DND-41 (cell line): ENCODE results near the gene SLC8A2.

Experiments used
- ATAC-seq: fragments of 200-7000 bp; cut with Tn5 transposase; 3 replicates; pipeline ENCODE4 v1.9.1; 2021; ENCODE audit warnings: low read depth; ENCODE audit not compliant: insufficient read depth
- DNase-seq: peaks from one replicate; pipeline ENCODE4 v3.0.0-alpha.2; 2020
- H2AFZ ChIP-seq: 2 replicates; pipeline ENCODE4 v1.6.0; 2012; ENCODE audit warnings: low read depth, low read length
- H3K27ac ChIP-seq: 2 replicates; pipeline ENCODE4 v1.5.1; 2012; ENCODE audit warnings: low read length, inconsistent platforms
- H3K27me3 ChIP-seq: fragments of 200-600 bp; sonication (generic); 2 replicates; pipeline ENCODE4 v1.6.0; 2012; ENCODE audit warnings: low read length, mild to moderate bottlenecking, inconsistent platforms; ENCODE audit not compliant: insufficient read depth, poor library complexity
- H3K36me3 ChIP-seq: 2 replicates; pipeline ENCODE4 v1.5.1; 2012; ENCODE audit warnings: low read length, inconsistent platforms; ENCODE audit not compliant: insufficient read depth
- H3K4me1 ChIP-seq: 2 replicates; pipeline ENCODE4 v1.5.1; 2012; ENCODE audit warnings: mild to moderate bottlenecking, low read length; ENCODE audit not compliant: insufficient read depth
- H3K4me2 ChIP-seq: 2 replicates; pipeline ENCODE4 v1.6.0; 2012; ENCODE audit warnings: mild to moderate bottlenecking, moderate library complexity, low read length, inconsistent platforms; ENCODE audit not compliant: insufficient read depth
- H3K4me3 ChIP-seq, 2 experiments: fragments of 200-600 bp in 1 of 2; shearing (Covaris generic) in 1 of 2; 2 replicates each; pipeline ENCODE4 v1.5.1; 2012 to 2016; ENCODE audit warnings: inconsistent platforms in 2 of 2, low read length in 2 of 2, mild to moderate bottlenecking in 2 of 2, low read depth in 1 of 2, moderate library complexity in 1 of 2
- H3K79me2 ChIP-seq: 2 replicates; pipeline ENCODE4 v1.6.0; 2012; ENCODE audit warnings: low read length, inconsistent platforms; ENCODE audit not compliant: insufficient read depth
- H3K9ac ChIP-seq: 2 replicates; pipeline ENCODE4 v1.6.0; 2012; ENCODE audit warnings: low read depth, mild to moderate bottlenecking, inconsistent platforms, low read length, moderate library complexity
- H3K9me3 ChIP-seq: 2 replicates; pipeline ENCODE4 v1.5.1; 2012; ENCODE audit warnings: low read length, moderate library complexity, mild to moderate bottlenecking, inconsistent platforms; ENCODE audit not compliant: insufficient read depth, severe bottlenecking
- H4K20me1 ChIP-seq: 2 replicates; pipeline ENCODE4 v1.6.0; 2012; ENCODE audit warnings: low read length; ENCODE audit not compliant: insufficient read depth
- EZH2 ChIP-seq: IDR thresholded peaks from 3 replicates; pipeline ENCODE4 v1.6.1; 2012; ENCODE audit warnings: borderline replicate concordance, low read depth, mild to moderate bottlenecking, moderate library complexity, low read length, inconsistent platforms; ENCODE audit not compliant: severe bottlenecking
- TF ChIP-seq, protein P1 (sequence below): IDR thresholded peaks from 2 replicates; pipeline ENCODE4 v1.5.1; 2012; ENCODE audit warnings: borderline replicate concordance, low read length, moderate library complexity, mild to moderate bottlenecking; ENCODE audit not compliant: poor library complexity, severe bottlenecking; ENCODE audit errors: extremely low read depth

The SLC8A2 gene

GRCh38 chr19:47499371-47499770 is 27.7 kb upstream of the SLC8A2 start:
- H4K20me1 ChIP-seq: peaks cover 44% of the 10 kb centered on the region
- ATAC-seq (no peak), DNase-seq (no peak)
- TF ChIP-seq, protein P1, sequence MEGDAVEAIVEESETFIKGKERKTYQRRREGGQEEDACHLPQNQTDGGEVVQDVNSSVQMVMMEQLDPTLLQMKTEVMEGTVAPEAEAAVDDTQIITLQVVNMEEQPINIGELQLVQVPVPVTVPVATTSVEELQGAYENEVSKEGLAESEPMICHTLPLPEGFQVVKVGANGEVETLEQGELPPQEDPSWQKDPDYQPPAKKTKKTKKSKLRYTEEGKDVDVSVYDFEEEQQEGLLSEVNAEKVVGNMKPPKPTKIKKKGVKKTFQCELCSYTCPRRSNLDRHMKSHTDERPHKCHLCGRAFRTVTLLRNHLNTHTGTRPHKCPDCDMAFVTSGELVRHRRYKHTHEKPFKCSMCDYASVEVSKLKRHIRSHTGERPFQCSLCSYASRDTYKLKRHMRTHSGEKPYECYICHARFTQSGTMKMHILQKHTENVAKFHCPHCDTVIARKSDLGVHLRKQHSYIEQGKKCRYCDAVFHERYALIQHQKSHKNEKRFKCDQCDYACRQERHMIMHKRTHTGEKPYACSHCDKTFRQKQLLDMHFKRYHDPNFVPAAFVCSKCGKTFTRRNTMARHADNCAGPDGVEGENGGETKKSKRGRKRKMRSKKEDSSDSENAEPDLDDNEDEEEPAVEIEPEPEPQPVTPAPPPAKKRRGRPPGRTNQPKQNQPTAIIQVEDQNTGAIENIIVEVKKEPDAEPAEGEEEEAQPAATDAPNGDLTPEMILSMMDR: no peak
- TF ChIP-seq EZH2: no peak
- no peak overlapping the region for H3K9ac ChIP-seq
- no peak overlapping the region for H3K4me2 ChIP-seq
- no peaks in the 10 kb centered on the region; the same call in 1 of the 2 replicates for H3K79me2 ChIP-seq
- no peaks in the 10 kb centered on the region for H3K27me3 ChIP-seq
- no peaks in the 10 kb centered on the region for H3K9me3 ChIP-seq
- no peaks in the 10 kb centered on the region for H3K4me1 ChIP-seq
- no peak overlapping the region for H3K27ac ChIP-seq
- no peak overlapping the region for H3K4me3 ChIP-seq
- H2AFZ ChIP-seq: no peak overlapping the region
- H3K36me3 ChIP-seq: peaks cover 82% of the 10 kb centered on the region

DNA sequence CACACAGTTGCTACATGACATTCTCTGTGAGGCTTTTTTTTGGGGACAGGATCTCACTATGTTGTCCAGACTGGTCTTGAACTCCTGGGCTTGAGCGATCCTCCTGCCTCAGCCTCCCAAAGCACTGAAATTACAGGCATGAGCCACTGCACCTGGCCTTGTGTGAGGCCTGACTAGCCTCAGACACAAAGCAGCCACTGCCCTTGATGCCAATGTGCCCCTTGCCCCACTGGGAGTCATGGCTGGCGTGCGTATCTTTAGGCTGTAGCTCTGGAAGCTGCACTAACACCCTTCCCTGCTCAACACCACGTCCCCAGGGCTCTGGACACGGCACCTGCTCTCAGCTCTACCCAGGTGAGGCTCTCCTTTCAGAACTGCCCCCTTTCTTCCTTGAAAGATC is 26.9 kb upstream of the SLC8A2 start:
- H3K9ac ChIP-seq: no peak overlapping the region
- no peaks in the 10 kb centered on the region for H3K4me1 ChIP-seq
- peaks cover 80% of the 10 kb centered on the region for H3K36me3 ChIP-seq
- H3K4me3 ChIP-seq: no peak overlapping the region
- H3K27me3 ChIP-seq: no peaks in the 10 kb centered on the region
- H3K9me3 ChIP-seq: no peaks in the 10 kb centered on the region
- no peak overlapping the region for H2AFZ ChIP-seq
- DNase-seq (no peak), ATAC-seq (no peak)
- no peaks in the 10 kb centered on the region; the same call in 1 of the 2 replicates for H3K79me2 ChIP-seq
- no peak overlapping the region for H3K27ac ChIP-seq
- H4K20me1 ChIP-seq: peaks cover 44% of the 10 kb centered on the region
- TF ChIP-seq EZH2: no peak
- TF ChIP-seq, protein P1: no peak
- no peak overlapping the region for H3K4me2 ChIP-seq

- H3K9ac ChIP-seq: no peak overlapping the region
- H3K79me2 ChIP-seq: no peaks in the 10 kb centered on the region; the same call in 1 of the 2 replicates
- H2AFZ ChIP-seq: no peak overlapping the region
- H4K20me1 ChIP-seq: peaks cover 39% of the 10 kb centered on the region
- no peaks in the 10 kb centered on the region for H3K4me1 ChIP-seq
- no peak overlapping the region for H3K4me2 ChIP-seq
- peaks cover 79% of the 10 kb centered on the region for H3K36me3 ChIP-seq
- H3K9me3 ChIP-seq: no peaks in the 10 kb centered on the region
- no peak for ATAC-seq
- no peak overlapping the region for H3K4me3 ChIP-seq
- H3K27me3 ChIP-seq: no peaks in the 10 kb centered on the region
- no peak for DNase-seq
- TF ChIP-seq EZH2: no peak
- TF ChIP-seq, protein P1: no peak
- no peak overlapping the region for H3K27ac ChIP-seq
Measured at GRCh38 chr19:47497821-47498520, 26.3 kb upstream of the SLC8A2 start.
